Left lung (tissue), 10 donors: ENCODE data around the gene RFX8. TPM values are rescaled to one million over a fixed set of nuclear protein-coding genes. Genes with fewer than 3 reads are reported as not detected.
A peak's percentile ranks its signal among the peaks of the same experiment; 100 is the strongest.

Experiments used
- ATAC-seq: fragments of 200-7000 bp; cut with Tn5 transposase; one replicate; pipeline ENCODE4 v1.9.1; 2020; ENCODE audit warnings: moderate library complexity
- DNase-seq, 4 donors: peaks; one replicate each; pipeline ENCODE4 v3.0.0-alpha.2; 2013 to 2020
- H3K27ac ChIP-seq, 2 donors: fragments of 200-600 bp; sonication (generic) in 1 of 2; one replicate each; pipeline versions ENCODE4 v1.5.0 to v1.8.0; 2020 to 2021
- H3K27me3 ChIP-seq, 2 donors: fragments of 200-600 bp; sonication (generic) in 1 of 2; one replicate each; pipeline versions ENCODE4 v1.5.0 to v1.8.0; 2020 to 2021
- H3K36me3 ChIP-seq, 2 donors: fragments of 200-600 bp; sonication (generic) in 1 of 2; one replicate each; pipeline versions ENCODE4 v1.5.0 to v1.8.0; 2020 to 2021
- H3K4me1 ChIP-seq, 2 donors: fragments of 200-600 bp; one replicate each; pipeline ENCODE4 v1.8.0; 2021
- H3K4me3 ChIP-seq, 2 donors: fragments of 200-600 bp; sonication (generic) in 1 of 2; one replicate each; pipeline versions ENCODE4 v1.5.0 to v1.8.0; 2020 to 2021; ENCODE audit warnings: mild to moderate bottlenecking in 1 of 2
- H3K9me3 ChIP-seq, 2 donors: fragments of 200-600 bp; sonication (generic) in 1 of 2; one replicate each; pipeline versions ENCODE4 v1.5.0 to v1.8.0; 2020 to 2021
- intact Hi-C, 2 donors: fragments of 100-400 bp; cut with DNase I; formaldehyde crosslinking; loops; one replicate each; pipeline versions ENCODE4 v1.11.2 to v1.14.2; 2022
- polyA plus RNA-seq, 6 donors: library from polyadenylated mRNA; unstranded; fragments of 120-200 nt; gene quantifications; one replicate each; pipeline ENCODE4 v1.2.1, GENCODE V29; 2013; ENCODE audit not compliant: insufficient read length in 6 of 6
- total RNA-seq, 2 donors: library from RNA; stranded (reverse); fragmentation: NEBNext Ultra II Directional; extraction: Animal tissue kit (Norgen Biotek cat#: 25700); gene quantifications; one replicate each; pipeline ENCODE4 v1.2.1, GENCODE V29; 2021
- TF ChIP-seq, protein P1 (sequence below), 2 donors: fragments of 200-600 bp; sonication (generic) in 1 of 2; IDR thresholded peaks; one replicate each; pipeline versions ENCODE4 v1.5.0 to v1.8.0; 2021; ENCODE audit warnings: antibody characterized with exemption in 2 of 2
- donor health status: DM: no; HTN: yes; CAD: no.
- donor health status: DM: no; HTN: no; CAD: no.

The RFX8 gene
- total and polyA plus RNA-seq, 8 donors: 0.41 to 1.6 (median 1.3) TPM; not detected in 1

DNA sequence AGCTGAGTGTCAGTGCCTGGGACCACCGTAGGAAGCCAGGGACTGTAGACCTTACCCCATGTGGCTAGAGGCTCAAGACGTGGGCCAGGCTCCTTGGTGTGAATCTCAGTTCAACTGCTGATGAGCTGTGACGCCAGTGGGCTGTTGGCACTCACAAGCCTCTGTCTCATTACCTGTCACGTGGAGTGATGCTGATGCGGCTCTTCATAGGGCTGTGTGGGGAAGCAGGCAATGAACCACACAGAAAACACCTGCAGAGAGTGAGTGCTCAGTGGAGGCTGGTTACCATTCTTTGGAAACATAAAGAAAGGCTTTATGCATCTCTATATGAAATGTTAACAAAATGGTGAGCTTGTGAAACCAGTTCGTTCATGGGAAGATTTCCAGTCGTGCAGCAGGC, 123.7 kb downstream of the RFX8 start:
- H3K9me3 ChIP-seq: no peaks in the 10 kb centered on the region
- no peaks in the 10 kb centered on the region for H3K36me3 ChIP-seq
- no peak overlapping the region for H3K4me3 ChIP-seq
- H3K27ac ChIP-seq: no peak overlapping the region
- H3K4me1 ChIP-seq: no peaks in the 10 kb centered on the region
- no peak for DNase-seq
- no peaks in the 10 kb centered on the region for H3K27me3 ChIP-seq
- ATAC-seq: no peak
- TF ChIP-seq, protein P1, sequence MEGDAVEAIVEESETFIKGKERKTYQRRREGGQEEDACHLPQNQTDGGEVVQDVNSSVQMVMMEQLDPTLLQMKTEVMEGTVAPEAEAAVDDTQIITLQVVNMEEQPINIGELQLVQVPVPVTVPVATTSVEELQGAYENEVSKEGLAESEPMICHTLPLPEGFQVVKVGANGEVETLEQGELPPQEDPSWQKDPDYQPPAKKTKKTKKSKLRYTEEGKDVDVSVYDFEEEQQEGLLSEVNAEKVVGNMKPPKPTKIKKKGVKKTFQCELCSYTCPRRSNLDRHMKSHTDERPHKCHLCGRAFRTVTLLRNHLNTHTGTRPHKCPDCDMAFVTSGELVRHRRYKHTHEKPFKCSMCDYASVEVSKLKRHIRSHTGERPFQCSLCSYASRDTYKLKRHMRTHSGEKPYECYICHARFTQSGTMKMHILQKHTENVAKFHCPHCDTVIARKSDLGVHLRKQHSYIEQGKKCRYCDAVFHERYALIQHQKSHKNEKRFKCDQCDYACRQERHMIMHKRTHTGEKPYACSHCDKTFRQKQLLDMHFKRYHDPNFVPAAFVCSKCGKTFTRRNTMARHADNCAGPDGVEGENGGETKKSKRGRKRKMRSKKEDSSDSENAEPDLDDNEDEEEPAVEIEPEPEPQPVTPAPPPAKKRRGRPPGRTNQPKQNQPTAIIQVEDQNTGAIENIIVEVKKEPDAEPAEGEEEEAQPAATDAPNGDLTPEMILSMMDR (IDR thresholded peaks at IDR 0.05): no peak
- intact Hi-C loops: no loop called here

DNA sequence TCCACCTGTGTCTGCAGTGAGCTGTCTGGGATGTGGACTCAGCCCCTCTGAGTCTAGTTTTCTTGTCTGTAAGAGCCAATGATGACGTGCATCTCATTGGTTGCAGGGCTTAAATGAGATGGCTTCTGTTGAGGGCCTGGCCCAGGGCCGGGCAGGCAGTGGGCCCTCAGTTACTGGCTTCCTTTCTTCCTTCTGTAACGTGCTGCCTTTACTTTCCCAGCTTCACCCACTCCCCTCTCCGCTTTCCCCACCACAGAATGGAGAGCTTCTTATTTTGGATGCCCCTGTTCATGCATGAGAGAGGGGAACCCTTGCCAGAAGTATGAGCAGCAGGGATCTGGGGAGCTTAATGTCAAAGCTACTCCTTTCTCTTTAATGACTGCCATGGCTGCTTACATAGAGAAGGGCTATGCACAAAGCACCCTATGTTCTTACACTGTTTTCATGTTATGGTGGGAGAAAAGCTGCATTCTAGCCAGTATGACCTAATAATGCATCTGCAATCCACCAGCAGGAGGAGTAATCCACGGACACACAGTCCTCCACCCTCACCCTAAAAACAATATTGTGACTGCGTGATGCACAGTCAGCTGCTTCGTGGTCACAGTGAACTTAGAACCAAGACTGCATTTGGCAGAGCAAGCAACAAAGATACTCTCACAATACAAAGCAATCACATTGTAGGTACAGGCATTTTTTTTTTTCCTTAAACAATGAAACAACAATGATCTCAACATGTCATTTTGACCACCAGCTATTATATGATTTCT, 124.8 kb downstream of the RFX8 start:
- Histone ChIP-seq H3K27ac (no peak overlapping the region), H3K36me3 (no peaks in the 10 kb centered on the region), H3K4me3 (no peak overlapping the region), H3K4me1 (no peaks in the 10 kb centered on the region), H3K27me3 (no peaks in the 10 kb centered on the region), H3K9me3 (no peaks in the 10 kb centered on the region)
- no peak for DNase-seq
- intact Hi-C loops: no loop called here
- TF ChIP-seq, protein P1 (IDR thresholded peaks at IDR 0.05): no peak
- ATAC-seq: peak; percentile 48

DNA sequence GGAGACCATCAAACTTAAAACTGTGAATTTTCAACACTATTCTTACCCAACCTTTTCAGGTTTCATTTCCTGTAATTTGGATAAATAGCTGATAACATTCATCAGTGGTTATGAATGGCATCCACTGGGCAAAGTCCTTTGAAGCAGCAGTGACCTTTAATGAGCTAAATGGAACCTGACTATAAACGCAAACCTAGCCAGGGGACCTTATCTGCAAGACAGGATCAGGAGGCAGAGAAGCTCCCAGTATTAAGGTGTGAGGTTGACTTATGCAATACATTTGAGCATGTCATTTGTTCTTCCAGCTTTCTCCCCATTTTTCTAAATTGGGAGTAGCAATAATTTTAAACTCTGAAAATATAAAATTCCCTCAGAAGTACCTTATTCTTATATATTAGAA, 126.0 kb downstream of the RFX8 start:
- no peak for DNase-seq
- Histone ChIP-seq H3K9me3 (no peaks in the 10 kb centered on the region), H3K4me1 (no peaks in the 10 kb centered on the region), H3K27me3 (no peaks in the 10 kb centered on the region), H3K4me3 (no peak overlapping the region), H3K27ac (no peak overlapping the region), H3K36me3 (no peaks in the 10 kb centered on the region)
- intact Hi-C loops: no loop called here
- TF ChIP-seq, protein P1 (IDR thresholded peaks at IDR 0.05): no peak
- no peak for ATAC-seq

Other genes starting within 250 kb of the RFX8 start
- 10 to 100 TPM; 32.6 to 35.7 TPM for gene CNOT11, start 222.2 kb downstream of the RFX8 start, total RNA-seq
- 10 to 100 TPM; 44.4 to 53.3 (median 48.3) TPM for gene CNOT11, start 222.2 kb downstream of the RFX8 start, polyA plus RNA-seq
- 100 to 1,000 TPM in 1 of 2 donors, 10 to 100 TPM in 1; 52.9 to 111 TPM for gene RNF149, start 166.4 kb downstream of the RFX8 start, total RNA-seq
- 10 to 100 TPM; 51.5 to 68.5 (median 66.5) TPM for gene RNF149, start 166.4 kb downstream of the RFX8 start, polyA plus RNA-seq
- gene CREG2, start 87.6 kb downstream of the RFX8 start, total RNA-seq: not detected
- gene CREG2, start 87.6 kb downstream of the RFX8 start, polyA plus RNA-seq: under 1 TPM; 0.24 to 0.98 (median 0.51) TPM
- gene MAP4K4, start 222.6 kb upstream of the RFX8 start, total RNA-seq: 10 to 100 TPM; 80.2 to 83.4 TPM
- 100 to 1,000 TPM; 115 to 143 (median 134) TPM for gene MAP4K4, start 222.6 kb upstream of the RFX8 start, polyA plus RNA-seq